Loucy (cell line): ENCODE results near the gene SGPP1.
A peak's percentile ranks its signal among the peaks of the same experiment; 100 is the strongest.

Experiments
- H2AFZ ChIP-seq: fragments of 200-600 bp; sonication (generic); 2 replicates; pipeline ENCODE4 v1.6.0; 2016; ENCODE audit warnings: antibody characterized with exemption, mild to moderate bottlenecking, low read length, moderate library complexity
- H3F3A ChIP-seq: fragments of 200-600 bp; 2 replicates; pipeline ENCODE4 v1.6.0; 2016; ENCODE audit warnings: antibody characterized with exemption, low read depth, mild to moderate bottlenecking
- H3K27me3 ChIP-seq: fragments of 200-600 bp; sonication (generic); 2 replicates; pipeline ENCODE4 v1.6.1; 2014; ENCODE audit warnings: low read length, mild to moderate bottlenecking; ENCODE audit not compliant: insufficient read depth, poor library complexity, severe bottlenecking
- H3K36me3 ChIP-seq: fragments of 200-600 bp; sonication (generic); 2 replicates; pipeline ENCODE4 v1.6.1; 2016; ENCODE audit warnings: low read length; ENCODE audit not compliant: insufficient read depth
- H3K4me1 ChIP-seq: fragments of 200-600 bp; sonication (generic); 2 replicates; pipeline ENCODE4 v1.5.1; 2014; ENCODE audit warnings: low read length, mild to moderate bottlenecking; ENCODE audit not compliant: insufficient read depth, poor library complexity, severe bottlenecking
- H3K4me2 ChIP-seq: fragments of 200-600 bp; sonication (generic); 2 replicates; pipeline ENCODE4 v1.6.0; 2014; ENCODE audit warnings: antibody characterized with exemption, low read length, low read depth, mild to moderate bottlenecking; ENCODE audit not compliant: poor library complexity, severe bottlenecking
- H3K4me3 ChIP-seq: fragments of 200-600 bp; sonication (generic); 2 replicates; pipeline ENCODE4 v1.5.1; 2014; ENCODE audit warnings: low read length, mild to moderate bottlenecking, mixed read lengths; ENCODE audit not compliant: poor library complexity, severe bottlenecking
- H3K79me2 ChIP-seq: fragments of 200-600 bp; sonication (generic); 2 replicates; pipeline ENCODE4 v1.6.1; 2014; ENCODE audit warnings: low read length; ENCODE audit not compliant: insufficient read depth
- H3K9ac ChIP-seq: fragments of 200-600 bp; sonication (generic); 2 replicates; pipeline ENCODE4 v1.6.0; 2014; ENCODE audit warnings: mild to moderate bottlenecking, low read depth, low read length, moderate library complexity; ENCODE audit not compliant: poor library complexity, severe bottlenecking
- H3K9me2 ChIP-seq: fragments of 200-600 bp; sonication (generic); replicated peaks from 2 replicates; pipeline ENCODE4 v1.6.1; 2016; ENCODE audit warnings: low read depth, low read length, mixed read lengths
- H3K9me3 ChIP-seq: fragments of 200-600 bp; sonication (generic); 2 replicates; pipeline ENCODE4 v1.6.1; 2014; ENCODE audit warnings: mild to moderate bottlenecking, antibody characterized with exemption, low read length, low read depth; ENCODE audit not compliant: insufficient read depth
- H4K20me1 ChIP-seq: fragments of 200-600 bp; sonication (generic); 2 replicates; pipeline ENCODE4 v1.6.0; 2014; ENCODE audit warnings: antibody characterized with exemption, low read length, mild to moderate bottlenecking; ENCODE audit not compliant: insufficient read depth, poor library complexity, severe bottlenecking
- EZH2phosphoT487 ChIP-seq: fragments of 200-600 bp; IDR thresholded peaks from 2 replicates; pipeline ENCODE4 v1.6.1; 2018; ENCODE audit warnings: antibody characterized with exemption, mild to moderate bottlenecking, moderate library complexity, borderline replicate concordance
- TF ChIP-seq, protein P1 (sequence below): fragments of 200-600 bp; sonication (generic); conservative IDR thresholded peaks from 2 replicates; pipeline ENCODE4 v1.5.1; 2014; ENCODE audit warnings: mild to moderate bottlenecking, antibody characterized with exemption, low read length

SGPP1 gene

DNA sequence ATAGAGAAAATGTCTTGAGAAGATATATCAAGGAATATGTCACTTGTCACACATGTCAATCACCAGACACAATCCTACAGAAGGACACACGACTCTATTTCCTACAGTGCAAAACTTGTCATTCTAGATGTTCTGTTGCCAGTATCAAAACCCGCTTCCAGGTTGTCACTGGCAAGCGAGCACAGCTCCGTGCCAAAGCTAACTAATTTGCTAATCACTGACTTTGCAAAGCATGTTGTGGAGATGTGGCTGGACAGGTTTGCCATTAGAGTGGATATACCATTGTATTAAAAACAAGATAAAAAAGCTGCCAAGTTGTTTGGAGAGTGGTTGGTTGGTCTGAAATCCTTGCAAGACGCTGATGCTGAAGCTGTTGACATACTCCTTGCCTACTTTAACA is 7.9 kb upstream of the SGPP1 start:
- Histone ChIP-seq H3K4me1 (no peaks in the 10 kb centered on the region), H3K9me3 (no peaks in the 10 kb centered on the region), H3K4me3 (no peak overlapping the region), H3K36me3 (no peaks in the 10 kb centered on the region), H3K27me3 (no peaks in the 10 kb centered on the region), H3K79me2 (no peaks in the 10 kb centered on the region), H2AFZ (no peak overlapping the region), H3F3A (no peaks in the 10 kb centered on the region), H3K9me2 (no peaks in the 10 kb centered on the region), H3K9ac (no peak overlapping the region), H3K4me2 (no peak overlapping the region), H4K20me1 (no peaks in the 10 kb centered on the region)
- TF ChIP-seq EZH2phosphoT487, result no peak
- TF ChIP-seq, protein P1, sequence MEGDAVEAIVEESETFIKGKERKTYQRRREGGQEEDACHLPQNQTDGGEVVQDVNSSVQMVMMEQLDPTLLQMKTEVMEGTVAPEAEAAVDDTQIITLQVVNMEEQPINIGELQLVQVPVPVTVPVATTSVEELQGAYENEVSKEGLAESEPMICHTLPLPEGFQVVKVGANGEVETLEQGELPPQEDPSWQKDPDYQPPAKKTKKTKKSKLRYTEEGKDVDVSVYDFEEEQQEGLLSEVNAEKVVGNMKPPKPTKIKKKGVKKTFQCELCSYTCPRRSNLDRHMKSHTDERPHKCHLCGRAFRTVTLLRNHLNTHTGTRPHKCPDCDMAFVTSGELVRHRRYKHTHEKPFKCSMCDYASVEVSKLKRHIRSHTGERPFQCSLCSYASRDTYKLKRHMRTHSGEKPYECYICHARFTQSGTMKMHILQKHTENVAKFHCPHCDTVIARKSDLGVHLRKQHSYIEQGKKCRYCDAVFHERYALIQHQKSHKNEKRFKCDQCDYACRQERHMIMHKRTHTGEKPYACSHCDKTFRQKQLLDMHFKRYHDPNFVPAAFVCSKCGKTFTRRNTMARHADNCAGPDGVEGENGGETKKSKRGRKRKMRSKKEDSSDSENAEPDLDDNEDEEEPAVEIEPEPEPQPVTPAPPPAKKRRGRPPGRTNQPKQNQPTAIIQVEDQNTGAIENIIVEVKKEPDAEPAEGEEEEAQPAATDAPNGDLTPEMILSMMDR, result no peak

DNA sequence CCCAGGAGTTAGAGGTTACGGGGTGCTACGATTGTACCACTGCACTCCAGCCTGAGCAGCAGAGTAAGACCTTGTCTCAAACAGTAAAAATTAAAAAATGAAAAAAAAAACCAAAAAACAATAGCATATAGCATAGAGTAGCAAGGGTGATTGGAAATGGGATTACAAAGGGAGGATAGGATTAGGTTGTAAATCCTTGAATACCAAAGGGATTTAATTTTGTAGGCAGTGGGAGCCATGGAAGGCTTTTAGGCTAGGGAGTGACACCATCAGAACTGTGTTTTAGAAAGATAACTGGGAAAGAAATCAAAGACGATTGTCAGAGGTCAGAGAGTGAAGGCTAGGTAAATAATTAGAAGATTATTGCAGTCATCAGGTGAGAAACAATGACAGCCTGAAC is 2.8 kb upstream of the SGPP1 start:
- no peaks in the 10 kb centered on the region for H3K27me3 ChIP-seq
- H3K4me3 ChIP-seq, result no peak overlapping the region
- H3K4me2 ChIP-seq, result no peak overlapping the region
- H3K9me2 ChIP-seq, result no peaks in the 10 kb centered on the region
- no peaks in the 10 kb centered on the region for H3K9me3 ChIP-seq
- no peak for TF ChIP-seq EZH2phosphoT487
- TF ChIP-seq, protein P1, result no peak
- H3K4me1 ChIP-seq, result peaks cover 17% of the 10 kb centered on the region
- peaks cover 21% of the 10 kb centered on the region for H3K79me2 ChIP-seq
- H4K20me1 ChIP-seq, result peaks cover 5% of the 10 kb centered on the region
- no peak overlapping the region for H3K9ac ChIP-seq
- H3K36me3 ChIP-seq, result no peaks in the 10 kb centered on the region
- H2AFZ ChIP-seq, result no peak overlapping the region
- H3F3A ChIP-seq, result no peaks in the 10 kb centered on the region

DNA sequence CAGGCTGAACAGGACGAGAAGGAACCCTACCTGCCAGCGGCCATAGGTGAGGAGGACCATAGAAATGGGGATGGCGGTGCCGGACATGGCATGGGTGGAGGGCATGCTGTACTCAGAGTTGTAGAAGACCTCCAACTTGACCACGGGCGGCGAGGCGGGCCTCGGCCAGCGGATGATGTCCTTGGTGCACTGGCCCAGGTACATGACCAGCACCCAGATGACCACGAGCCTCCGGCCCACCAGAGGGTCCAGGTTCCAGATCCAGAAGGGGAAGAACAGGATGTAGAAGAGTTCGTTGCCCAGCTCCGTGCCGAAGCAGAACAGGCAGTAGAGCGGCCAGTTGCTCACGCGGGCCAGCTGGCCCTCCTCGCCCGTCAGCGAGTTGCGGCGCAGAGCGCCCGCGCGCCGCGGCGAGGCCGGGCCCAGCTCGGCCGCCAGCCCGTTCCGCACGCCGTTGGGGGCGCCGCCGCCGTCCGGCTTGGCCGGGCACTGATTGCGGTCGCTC is 582 bp downstream of the SGPP1 start:
- Histone ChIP-seq H3K27me3 (no peaks in the 10 kb centered on the region), H3F3A (no peaks in the 10 kb centered on the region), H3K4me1 (peaks cover 35% of the 10 kb centered on the region), H2AFZ (peak overlapping the region; percentile 94), H4K20me1 (peaks cover 10% of the 10 kb centered on the region), H3K9ac (peak overlapping the region; percentile 68), H3K79me2 (peaks cover 44% of the 10 kb centered on the region), H3K9me2 (no peaks in the 10 kb centered on the region), H3K4me2 (peak overlapping the region; percentile 79), H3K9me3 (no peaks in the 10 kb centered on the region), H3K36me3 (no peaks in the 10 kb centered on the region), H3K4me3 (peak overlapping the region; percentile 77)
- TF ChIP-seq, protein P1, result no peak; the same call in 1 of the 2 replicates
- no peak for TF ChIP-seq EZH2phosphoT487
